Coronary artery (tissue), 2 donors: ENCODE data around the gene PSMA7.

ENCODE experiments used
- DNase-seq: peaks from one replicate; pipeline ENCODE4 v3.0.0-alpha.2; 2017; ENCODE audit warnings: low spot score
- H3K27ac ChIP-seq, 2 donors: fragments of 200-600 bp; sonication (generic); one replicate each; pipeline ENCODE4 v1.5.1; 2016 to 2019
- H3K4me3 ChIP-seq: fragments of 200-600 bp; sonication (generic); 2 replicates; pipeline ENCODE4 v1.5.1; 2016; ENCODE audit warnings: mild to moderate bottlenecking, moderate library complexity
- CTCF ChIP-seq: fragments of 200-600 bp; sonication (generic); IDR thresholded peaks from one replicate; pipeline ENCODE4 v1.5.1; 2019; ENCODE audit warnings: antibody characterized with exemption

The PSMA7 gene

GRCh38 chr20:62159052-62159451 lies 15.9 kb upstream of the PSMA7 start:
- DNase-seq = no peak
- Histone ChIP-seq H3K4me3 (no peak overlapping the region), H3K27ac (no peak overlapping the region)
- TF ChIP-seq CTCF = no peak

- no peak overlapping the region for H3K27ac ChIP-seq
- TF ChIP-seq CTCF = no peak
- DNase-seq = no peak
- no peak overlapping the region for H3K4me3 ChIP-seq
Observed at GRCh38 chr20:62158541-62158940, 15.3 kb upstream of the PSMA7 start.

DNA sequence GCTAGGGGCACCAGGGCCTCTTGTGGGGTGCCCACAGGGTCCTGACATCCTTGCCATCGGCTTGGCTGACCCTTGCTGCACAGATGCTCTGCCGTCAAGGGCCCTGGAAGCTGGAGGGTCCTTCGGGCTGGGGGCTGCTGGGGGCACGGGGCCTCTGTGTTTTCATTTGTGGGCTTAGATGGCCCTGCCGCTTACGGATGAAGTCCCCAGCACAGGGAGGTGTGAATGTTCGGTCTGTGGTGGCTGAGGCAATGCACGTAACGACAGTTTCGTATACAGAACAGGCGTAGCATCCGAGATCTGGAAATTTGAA lies 14.8 kb upstream of the PSMA7 start:
- Histone ChIP-seq H3K27ac (no peak overlapping the region), H3K4me3 (no peak overlapping the region)
- TF ChIP-seq CTCF = no peak
- DNase-seq = no peak

- Histone ChIP-seq H3K4me3 (no peak overlapping the region), H3K27ac (no peak overlapping the region)
- no peak for TF ChIP-seq CTCF
- no peak for DNase-seq
Observed at GRCh38 chr20:62157387-62158087, 14.3 kb upstream of the PSMA7 start.

DNA sequence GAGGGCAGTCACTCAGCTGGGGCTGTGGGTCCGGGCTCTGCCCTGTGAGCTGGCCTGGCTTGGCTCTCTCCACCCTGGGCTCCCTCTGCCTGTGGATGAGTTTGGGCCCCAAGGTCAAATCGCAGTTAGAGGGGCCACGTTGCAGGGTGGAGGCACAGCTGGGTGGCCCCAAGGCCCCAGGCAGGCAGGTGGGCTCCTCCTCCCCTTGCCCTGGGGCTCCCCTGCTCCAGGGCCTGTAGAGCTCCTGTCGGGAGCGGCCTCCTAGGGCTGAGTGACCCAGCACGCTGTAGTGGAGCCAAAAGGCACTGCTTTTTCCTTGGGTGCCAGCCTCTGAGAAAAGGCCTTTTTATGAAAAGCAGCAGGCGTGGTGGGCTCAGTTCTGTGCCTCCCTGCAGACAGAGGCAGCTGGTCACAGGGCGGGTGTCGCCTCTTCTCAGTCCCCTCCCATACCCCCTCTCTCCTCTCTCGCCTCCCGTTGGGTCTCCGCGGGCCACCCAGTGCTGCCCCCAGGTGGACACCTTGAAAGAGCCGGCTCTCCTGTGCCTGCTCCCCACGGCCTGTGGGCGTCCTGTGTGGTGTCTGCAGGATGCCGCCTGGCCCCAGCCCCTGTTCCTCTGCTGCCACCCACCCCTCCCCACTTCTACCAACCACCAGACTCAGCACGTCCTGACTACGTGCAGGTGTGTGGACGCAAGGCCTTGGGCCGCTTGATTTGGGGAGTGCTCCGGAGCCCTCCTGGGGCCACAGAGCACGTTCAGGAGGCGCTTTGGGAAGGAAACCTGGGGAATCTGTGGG lies 13.6 kb upstream of the PSMA7 start:
- peak; percentile 32 for TF ChIP-seq CTCF
- H3K4me3 ChIP-seq = no peak overlapping the region
- no peak overlapping the region for H3K27ac ChIP-seq
- no peak for DNase-seq

DNA sequence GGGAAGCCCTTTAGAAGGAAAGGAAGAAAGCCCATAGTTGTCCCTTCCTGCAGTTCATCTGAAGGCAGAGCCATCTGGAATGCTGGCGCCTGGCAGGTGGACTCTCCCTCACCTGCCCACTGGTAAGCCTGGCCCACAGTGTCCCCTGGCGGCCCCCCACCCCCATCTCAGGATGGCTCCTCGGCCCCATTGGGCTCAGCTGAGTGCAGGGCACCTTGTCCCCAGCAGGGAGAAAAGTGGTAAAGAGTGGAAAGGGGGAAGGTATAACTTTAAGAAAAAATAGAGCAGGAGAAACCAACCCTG lies 13.0 kb upstream of the PSMA7 start:
- no peak overlapping the region for H3K4me3 ChIP-seq

More for the DNA sequence above, 13.0 kb upstream of the PSMA7 start:
- H3K27ac ChIP-seq = no peak overlapping the region
- no peak for DNase-seq
- no peak for TF ChIP-seq CTCF
